ENCODE data around the gene VWDE. TPM values are rescaled to one million over a fixed set of nuclear protein-coding genes. Genes with fewer than 3 reads are reported as not detected.

The VWDE gene
- total and polyA plus RNA-seq, 2 of the 8 experiments (the other 6 are each of a cell fraction or from before 2014, with no cell fraction given), result 11.0 to 21.2 TPM

DNA sequence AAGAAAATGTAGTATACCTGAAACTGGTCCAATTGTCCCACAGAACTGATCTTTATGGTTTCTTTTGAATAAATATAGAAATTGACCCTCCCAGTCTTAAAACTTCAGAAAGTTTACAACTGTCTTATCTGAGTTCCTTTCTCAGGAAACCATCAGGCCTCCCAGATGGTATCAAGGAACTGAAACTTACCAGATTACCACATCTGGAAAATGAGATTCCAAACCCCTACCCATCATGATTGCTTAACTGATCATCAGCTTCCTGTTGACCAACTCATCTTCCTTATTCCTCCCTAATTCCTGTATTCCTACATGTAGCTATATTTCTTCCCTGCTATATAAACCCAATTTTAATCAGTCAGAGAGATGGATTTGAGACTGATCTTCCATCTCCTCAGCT, 5.5 kb downstream of the VWDE start:
- Histone ChIP-seq H4K20me1 (replicated peaks in 1 of 2; ENCODE audit: control insufficient read depth in 1 of 2, insufficient read depth in 2 of 2, low read length in 2 of 2) (no peaks in the 10 kb centered on the region), H3K23me2 (ENCODE audit: low read depth, low read length) (peaks cover 2% of the 10 kb centered on the region; the same call in 1 of the 2 replicates), H2BK15ac (ENCODE audit: low read length) (no peak overlapping the region), H3K4me1 (replicated peaks in 1 of 4; ENCODE audit: control insufficient read depth in 3 of 4, insufficient read depth in 4 of 4, low read length in 3 of 4) (peaks cover 0 to 3% (median 0%) of the 10 kb centered on the region in 4 experiments; a peak in 1 of 7 replicates), H3K27me3 (replicated peaks in 1 of 4; ENCODE audit: control insufficient read depth in 3 of 4, extremely low read depth in 1 of 4, insufficient read depth in 3 of 4, low read length in 3 of 4) (no peaks in the 10 kb centered on the region), H3K23ac (ENCODE audit: insufficient read length) (no peak overlapping the region), H3K18ac (ENCODE audit: extremely low read depth, low read length) (no peak overlapping the region), H2BK120ac (replicated peaks; ENCODE audit: low read depth, low read length) (no peak overlapping the region), H4K5ac (ENCODE audit: insufficient read length, low read depth, low read length) (no peak overlapping the region), H3K56ac (replicated peaks; ENCODE audit: insufficient read length, low read depth, low read length) (no peak overlapping the region), H2AFZ (ENCODE audit: low read length) (no peak overlapping the region), H3K79me1 (ENCODE audit: low read depth, low read length) (no peaks in the 10 kb centered on the region), H3K4me2 (ENCODE audit: insufficient read depth in 1 of 2, low read depth in 2 of 2, low read length in 2 of 2) (no peak overlapping the region), H2BK20ac (ENCODE audit: low read length) (no peak overlapping the region), H2BK5ac (ENCODE audit: low read depth, low read length) (no peak overlapping the region), H4K8ac (ENCODE audit: extremely low read depth, insufficient read depth, low read length) (no peak overlapping the region), H2AK5ac (ENCODE audit: low read depth, low read length) (no peak overlapping the region), H3K27ac (ENCODE audit: low read depth, low read length) (no peak overlapping the region), H3K79me2 (ENCODE audit: control insufficient read depth in 1 of 2, insufficient read depth in 2 of 2, low read length in 2 of 2) (peaks cover 5 to 97% of the 10 kb centered on the region in 2 experiments; a peak in 3 of 4 replicates), H3K36me3 (ENCODE audit: control insufficient read depth in 2 of 4, insufficient read depth in 4 of 4, low read length in 3 of 4) (peaks cover 0 to 8% (median 2%) of the 10 kb centered on the region in 4 experiments; a peak in 3 of 8 replicates), H3K9me3 (ENCODE audit: insufficient read depth in 2 of 2, low read depth in 1 of 2, low read length in 1 of 2) (peaks cover 10 to 12% of the 10 kb centered on the region in 2 experiments), H3K4ac (replicated peaks; ENCODE audit: insufficient read length, low read depth, low read length) (no peak overlapping the region), H3K14ac (ENCODE audit: insufficient read length) (no peak overlapping the region), H2BK12ac (ENCODE audit: low read depth, low read length) (no peak overlapping the region), H3K9ac (replicated peaks in 1 of 4; ENCODE audit: extremely low read depth in 1 of 4, low read depth in 3 of 4, low read length in 3 of 4) (no peak overlapping the region), H3K4me3 (ENCODE audit: extremely low read depth in 1 of 4, insufficient read depth in 2 of 4, low read depth in 3 of 4, low read length in 4 of 4) (no peak overlapping the region), H4K91ac (replicated peaks; ENCODE audit: insufficient read length, low read length) (no peak overlapping the region)
- POLR2A ChIA-PET (ENCODE audit: partially characterized antibody), result interaction anchor here (1.0 kb wide), 1 partner anchor 11 kb away, joined by 3 read pairs; no protein-coding TSS in a partner anchor
- TF ChIP-seq PHF8 (conservative IDR thresholded peaks at IDR 0.05; ENCODE audit: low read depth, low read length) (no peak), CTBP2 (IDR thresholded peaks at IDR 0.05; ENCODE audit: borderline replicate concordance, insufficient read depth, insufficient read length, low read length) (no peak), FOSL1 (IDR thresholded peaks at IDR 0.05; ENCODE audit: insufficient read depth, low read depth, low read length) (no peak), TBP (IDR thresholded peaks at IDR 0.05; ENCODE audit: low read depth, low read length) (no peak), MAFK (IDR thresholded peaks at IDR 0.05; ENCODE audit: low read depth, low read length) (no peak), CBX5 (IDR thresholded peaks at IDR 0.05; ENCODE audit: low read depth, low read length) (no peak), BACH1 (IDR thresholded peaks at IDR 0.05; ENCODE audit: low read length) (no peak), TCF12 (IDR thresholded peaks at IDR 0.05; ENCODE audit: low read depth, low read length) (no peak)
- CTCF ChIA-PET (ENCODE audit: partially characterized antibody), result interaction anchor here (1.3 kb wide), 1 partner anchor 9 kb away, joined by 4 read pairs; no protein-coding TSS in a partner anchor
- FAIRE-seq (no peak), DNase-seq (ENCODE audit: low read depth in 1 of 2, low spot score in 2 of 2) (no peak)

All from H1 (cell line).